Activated T-cell treated with anti-CD3 and anti-CD28 coated beads, Interleukin-2, amount 50 U/mL, for 48 hours (primary cell): ENCODE data around the gene ZNF277.
A peak's percentile ranks its signal among the peaks of the same experiment; 100 is the strongest.

Experiments
- DNase-seq, 2 experiments: peaks; one replicate each; pipeline ENCODE4 v3.0.0-alpha.2; 2020

Gene ZNF277

GRCh38 chr7:112206238-112206990 lies at the start of gene ZNF277, which contains the start of gene DOCK4:
Gene ZNF277 (plus strand): TSS chr7:112206695. CDS start chr7:112206717, 22 bp downstream.
Gene DOCK4 (minus strand): TSS chr7:112206399. CDS start chr7:112206138, 261 bp downstream.
- DNase-seq: peak; percentile 100

GRCh38 chr7:112157072-112157471 lies 49.4 kb upstream of the ZNF277 start:
- DNase-seq: no peak

DNA sequence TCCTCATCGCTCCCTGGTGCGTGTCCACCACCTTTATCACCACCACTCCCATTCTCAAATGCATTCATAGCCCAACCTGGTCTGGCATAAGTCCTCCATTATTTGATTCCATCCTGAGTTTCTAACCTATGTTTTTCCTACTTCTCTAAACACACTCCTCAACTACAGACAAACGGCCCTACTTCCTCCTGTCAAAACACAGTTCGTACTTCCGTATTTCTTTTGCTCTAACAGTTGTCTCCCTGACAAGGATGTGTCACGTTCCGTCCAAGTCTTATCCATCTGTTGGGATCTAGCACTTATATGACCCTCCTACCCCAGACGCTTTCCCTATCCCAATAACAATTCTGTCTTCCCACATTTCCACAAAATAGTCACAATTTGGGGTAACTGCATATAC lies 47.1 kb upstream of the ZNF277 start:
- no peak for DNase-seq

- no peak for DNase-seq
Observed at GRCh38 chr7:112160130-112160770, 46.2 kb upstream of the ZNF277 start.

DNA sequence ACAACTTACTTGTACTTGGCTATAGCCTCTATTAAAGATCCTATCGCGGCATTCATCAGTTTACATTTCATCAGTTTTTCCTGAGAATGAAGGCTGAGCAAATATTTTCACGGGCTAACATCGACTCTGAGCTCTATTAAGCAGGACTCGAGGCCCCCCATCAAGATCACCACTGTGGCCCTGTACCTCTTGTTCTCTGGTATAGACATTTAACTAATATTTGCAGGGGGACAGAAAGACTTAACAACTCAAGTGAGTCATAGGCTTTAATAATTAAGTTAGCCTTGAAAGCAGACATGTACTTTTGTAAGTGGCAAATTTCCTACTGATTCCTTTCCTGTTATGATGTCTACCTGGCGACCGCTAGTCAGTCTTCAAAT lies 45.7 kb upstream of the ZNF277 start:
- no peak for DNase-seq

DNA sequence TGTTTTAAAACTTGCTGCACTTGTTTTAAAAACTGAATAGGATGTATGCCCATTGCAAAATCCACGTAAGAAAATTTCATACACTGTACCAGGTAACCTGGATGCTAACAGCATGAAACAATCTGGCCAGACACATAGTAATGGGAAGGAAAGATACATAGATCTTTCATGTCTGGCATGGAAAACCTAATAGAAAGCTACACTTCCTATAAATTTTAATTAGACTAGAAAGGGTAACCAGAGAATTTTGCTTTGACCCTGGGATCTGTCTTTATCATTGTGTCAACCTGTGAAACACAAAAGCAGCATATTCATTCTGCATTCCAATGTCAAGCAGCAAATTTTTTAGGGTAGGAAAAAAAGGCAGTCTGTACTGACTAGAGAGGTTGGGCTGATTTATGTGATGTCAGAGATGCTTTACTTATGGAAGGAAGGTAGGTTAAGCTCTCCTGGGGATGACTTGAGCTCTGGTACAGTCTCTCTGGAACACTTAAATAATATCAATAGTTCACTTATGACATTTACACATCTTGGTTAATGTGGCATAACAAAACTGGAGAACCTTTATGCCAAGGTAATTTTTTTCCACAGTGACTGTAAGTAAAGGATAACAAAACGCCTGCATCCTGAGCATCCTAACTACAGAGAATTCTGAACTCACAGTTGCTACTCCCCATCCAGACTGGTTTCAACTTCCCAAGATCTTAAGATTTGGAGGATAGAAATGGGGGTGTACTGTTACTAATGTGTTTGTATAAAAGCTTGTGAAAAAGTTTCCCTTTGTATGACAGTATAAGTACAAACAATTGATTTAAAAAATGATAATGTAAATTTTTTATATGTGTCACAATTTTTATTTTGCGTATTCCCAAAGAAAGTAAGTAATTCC lies 45.0 kb upstream of the ZNF277 start:
- DNase-seq: no peak

DNA sequence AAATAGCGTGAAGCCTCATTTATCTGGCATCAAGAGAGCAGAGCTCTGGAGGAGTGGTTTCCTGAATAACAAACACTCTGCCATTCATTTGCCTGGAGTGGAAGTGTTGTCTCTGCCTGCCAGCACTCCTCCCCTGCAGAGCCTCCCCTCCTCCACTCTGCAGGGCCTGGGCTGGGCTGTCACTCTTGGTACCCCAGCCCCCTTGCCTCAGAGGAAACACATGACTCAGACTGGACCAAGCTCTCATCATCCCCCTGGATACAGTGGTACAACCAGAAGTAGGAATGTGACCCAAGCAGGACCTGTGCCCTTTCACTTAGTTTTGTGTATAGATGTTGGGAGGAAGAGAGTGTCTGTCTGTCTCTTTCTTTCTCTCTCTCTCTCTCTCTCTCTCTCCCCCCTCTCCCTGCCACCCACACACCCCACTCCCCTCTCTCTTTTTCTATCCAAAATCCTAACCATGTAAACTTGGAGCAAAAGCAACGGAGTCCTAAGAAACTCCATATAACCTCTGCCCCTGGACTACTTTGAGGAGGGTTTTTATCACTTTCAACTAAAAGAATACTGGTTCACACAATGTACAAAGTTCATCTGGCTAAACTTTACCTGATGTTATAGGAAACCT lies 44.2 kb upstream of the ZNF277 start:
- DNase-seq: no peak

DNA sequence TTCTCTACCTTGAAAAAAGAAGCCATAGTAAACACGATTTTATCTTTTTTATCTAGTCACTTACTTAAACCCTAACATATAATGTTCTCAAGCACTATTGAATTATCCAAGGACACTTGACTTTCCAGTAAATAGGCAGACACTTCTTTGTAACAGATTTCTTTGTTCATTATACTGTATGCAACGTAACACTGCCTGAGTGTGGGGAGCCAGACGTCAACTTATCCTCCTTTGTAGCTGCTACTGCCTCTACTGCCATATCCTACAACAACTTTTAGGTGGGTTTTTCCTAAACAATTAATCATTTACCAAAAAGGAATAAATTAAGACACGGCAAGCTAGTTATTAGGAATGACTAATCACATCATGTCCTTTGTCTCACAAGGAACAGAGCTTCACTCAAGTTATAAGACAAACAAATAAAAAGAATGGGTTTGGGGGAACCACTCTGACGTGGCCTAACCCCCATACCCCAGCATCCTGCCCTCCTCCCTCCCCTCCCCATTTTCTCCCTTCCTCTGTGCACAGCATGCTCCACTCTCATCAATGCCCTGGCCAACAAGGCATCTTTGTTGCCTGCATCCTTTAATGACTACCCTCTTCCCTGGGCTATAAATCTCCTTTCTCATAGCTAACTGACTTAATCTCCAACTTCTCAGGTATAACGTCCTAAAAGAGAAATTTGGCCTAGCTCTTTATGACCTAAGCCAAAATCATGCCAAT lies 43.5 kb upstream of the ZNF277 start:
- no peak for DNase-seq

GRCh38 chr7:112167147-112167546 lies 39.3 kb upstream of the ZNF277 start:
- DNase-seq: no peak

- DNase-seq: no peak
Observed at GRCh38 chr7:112168915-112169314, 37.6 kb upstream of the ZNF277 start.

DNA sequence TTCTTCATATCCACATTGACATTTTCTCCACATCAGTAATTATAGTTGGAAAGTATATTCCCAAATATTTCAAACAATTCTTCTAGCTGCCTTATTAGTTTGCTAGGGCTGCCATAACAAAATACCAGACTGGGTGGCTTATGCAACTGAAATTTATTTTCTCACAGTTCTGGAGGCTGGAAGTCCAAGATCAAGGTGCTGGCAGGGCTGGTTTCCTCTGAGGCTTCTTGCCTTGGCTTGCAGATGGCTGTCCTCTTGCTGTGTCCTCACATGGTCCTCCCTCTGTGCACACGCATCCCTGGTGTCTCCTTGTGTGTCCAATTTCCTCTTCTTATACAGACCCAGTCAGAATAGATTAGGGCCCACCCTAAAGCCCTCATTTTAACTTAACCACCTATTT lies 34.8 kb upstream of the ZNF277 start:
- DNase-seq: no peak

DNA sequence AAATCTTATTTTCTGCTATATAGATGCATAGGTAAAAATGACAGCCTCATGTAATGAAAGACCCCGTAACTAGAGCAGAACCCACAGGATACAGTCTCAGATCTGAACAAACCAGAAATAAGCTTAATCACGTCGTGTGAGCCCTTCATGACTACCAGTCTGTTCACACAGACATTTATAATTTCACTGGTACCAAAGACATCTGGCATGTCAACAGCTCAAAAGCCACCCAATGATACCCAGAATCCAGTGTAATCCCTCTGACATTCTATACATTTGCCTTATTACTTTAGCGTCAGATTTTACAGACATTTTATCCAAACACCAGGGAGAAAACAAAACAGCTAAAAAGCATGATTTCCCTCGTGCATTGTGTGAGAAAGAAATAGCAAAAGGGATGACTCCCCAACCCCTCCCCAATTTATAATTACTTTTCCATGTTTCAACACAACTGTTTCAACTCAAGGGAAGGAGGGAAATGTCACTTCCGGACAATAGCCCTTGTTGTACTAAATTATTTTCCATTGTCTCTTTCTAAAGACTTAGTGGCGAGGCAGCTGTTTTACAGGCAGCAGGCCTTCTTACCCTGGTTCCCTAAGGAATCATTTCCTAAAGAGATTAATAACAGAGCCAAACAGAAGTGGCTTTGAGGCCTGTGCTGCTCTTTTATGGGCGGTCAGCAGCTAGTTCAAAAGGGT lies 33.5 kb upstream of the ZNF277 start:
- no peak for DNase-seq

DNA sequence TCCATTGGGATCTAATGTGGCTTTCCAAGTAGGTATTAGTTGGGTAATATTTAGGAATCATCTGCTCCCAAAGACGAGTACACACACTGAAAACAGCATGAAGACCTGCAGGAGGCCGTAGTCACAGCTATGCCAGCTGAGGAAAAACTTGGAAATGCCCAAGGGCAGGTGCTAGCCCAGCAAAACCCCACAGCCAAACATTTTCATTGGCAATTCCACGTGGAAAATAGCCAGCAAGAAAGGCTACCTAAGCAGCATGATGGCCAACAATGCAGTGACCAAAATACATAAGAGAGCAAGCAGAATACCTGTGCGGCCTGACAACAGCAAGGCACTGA lies 33.0 kb upstream of the ZNF277 start:
- DNase-seq: no peak

DNA sequence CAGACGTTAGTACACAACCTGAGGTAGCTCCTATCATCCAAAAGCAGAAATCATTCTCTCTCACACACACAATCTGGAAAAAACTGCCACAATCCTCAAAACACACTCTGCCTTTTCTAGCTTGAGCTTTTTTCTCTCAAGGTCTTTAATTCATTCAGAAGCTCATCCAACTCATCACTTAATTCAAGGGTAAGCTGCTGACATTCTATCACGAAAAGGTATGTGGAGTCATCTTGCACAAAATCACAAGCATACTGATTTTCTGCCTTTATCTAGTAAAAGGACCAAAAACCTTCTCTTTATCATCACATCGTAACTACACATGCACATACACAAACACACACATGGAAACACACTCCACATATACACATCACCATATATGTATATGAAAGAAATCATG lies 32.3 kb upstream of the ZNF277 start:
- DNase-seq: no peak

DNA sequence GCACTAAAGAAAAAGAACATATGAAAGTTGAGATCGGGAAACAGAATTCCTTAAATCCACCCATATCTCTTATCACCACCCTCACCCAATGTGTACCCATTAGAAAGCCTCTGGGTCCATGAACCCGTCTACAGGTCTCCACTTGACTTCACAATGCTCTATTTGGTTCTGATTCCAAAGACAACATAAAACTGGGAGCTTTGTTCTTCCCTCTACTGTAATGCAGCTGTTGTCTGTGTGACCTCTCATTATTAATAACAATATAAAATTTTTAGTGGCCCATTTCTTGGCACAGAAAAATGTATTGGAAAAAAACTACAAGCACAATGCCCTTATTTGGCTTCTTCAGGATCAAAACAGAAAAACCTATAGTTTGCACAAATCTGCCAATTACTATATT lies 30.3 kb upstream of the ZNF277 start:
- DNase-seq: no peak

DNA sequence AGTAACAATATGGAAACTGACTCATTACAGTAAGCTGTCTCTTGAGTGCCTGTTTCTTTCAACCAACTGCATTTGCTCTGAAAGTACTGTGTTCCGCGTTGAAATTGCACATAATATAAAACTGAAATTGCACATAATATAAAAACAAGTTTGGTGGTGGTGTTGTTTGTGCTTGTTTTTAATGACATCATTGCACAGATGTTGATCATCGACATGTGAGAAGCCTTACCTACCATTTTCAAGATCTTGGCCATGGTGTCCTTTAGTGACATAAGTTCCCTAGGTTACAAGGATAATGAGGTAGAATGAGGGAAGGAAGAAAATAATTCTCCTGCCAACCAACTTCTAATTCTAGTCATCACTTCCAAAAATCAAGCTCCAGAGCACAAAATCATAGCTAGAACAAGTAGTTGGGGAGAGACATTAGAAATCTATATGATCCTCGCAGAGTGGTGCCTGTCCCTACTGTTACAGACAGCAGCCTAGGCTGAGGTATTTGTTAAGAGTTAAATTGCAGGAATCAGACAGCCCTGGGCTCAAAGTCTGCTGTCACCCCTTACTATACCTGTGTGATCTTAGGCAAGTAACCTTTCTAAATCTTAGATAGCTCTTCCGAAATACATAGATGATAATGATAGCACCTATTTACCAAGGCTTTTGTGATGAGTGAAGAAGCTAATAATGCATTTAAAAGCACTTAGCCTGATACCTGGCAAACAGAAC lies 29.6 kb upstream of the ZNF277 start:
- DNase-seq: no peak

GRCh38 chr7:112180223-112180622 lies 26.3 kb upstream of the ZNF277 start:
- DNase-seq: no peak

DNA sequence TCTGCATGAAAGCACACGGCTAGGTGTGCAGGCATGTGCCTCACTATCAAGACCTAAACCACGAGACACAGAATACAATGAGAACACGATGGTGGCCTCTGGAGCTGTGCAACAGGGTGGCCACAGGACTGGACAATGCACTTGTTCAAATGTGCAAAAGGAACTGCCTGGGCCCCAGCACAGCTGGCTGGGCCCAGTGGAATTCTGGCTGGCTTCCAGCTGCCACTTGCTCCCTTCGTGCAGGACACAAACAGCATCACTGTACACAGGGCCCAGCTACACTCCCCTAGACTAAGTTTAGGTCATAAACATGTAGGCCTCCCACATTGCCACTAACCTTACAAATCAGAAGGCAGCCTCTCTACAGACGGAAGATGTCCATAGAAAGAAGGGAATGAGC lies 23.7 kb upstream of the ZNF277 start:
- DNase-seq: no peak

- no peak for DNase-seq
Observed at GRCh38 chr7:112183266-112183665, 23.2 kb upstream of the ZNF277 start.

- DNase-seq: no peak
Observed at GRCh38 chr7:112184455-112184854, 22.0 kb upstream of the ZNF277 start.
